ENCODE data around the gene FBXO2. TPM values are rescaled to one million over a fixed set of nuclear protein-coding genes. Genes with fewer than 3 reads are reported as not detected.
A peak's percentile ranks its signal among the peaks of the same experiment; 100 is the strongest.
"Not testable (repeated sequence)": the region's sequence is repeated elsewhere in the genome, so short reads cannot be mapped to it uniquely, and the experiment has no call there.

FBXO2 gene
- total RNA-seq, 8 experiments from 2014 or later, result 0.42 to 7.6 (median 2.1) TPM

GRCh38 chr1:11613347-11613746 is 40.9 kb downstream of the FBXO2 start:
- in situ Hi-C loops (cut with MboI; ENCODE audit: low pct_unique_long_range_greater_than_20kb in 2 of 9, low sequenced_read_pairs in 9 of 9, unreplicated experiment in 9 of 9), result no loop called here
- no peak for ATAC-seq (replicated peaks in 6 of 8)
- 10 to 100% (median 66%) methylated on average over 1 to 5 of the region's 5 CpGs; no CpG with 5 or more reads in 1 of the 10 experiments for WGBS, 10 experiments

GRCh38 chr1:11611638-11612327 is 42.4 kb downstream of the FBXO2 start:
- Histone ChIP-seq H3K27ac (no peak overlapping the region), H3K4me3 (no peak overlapping the region), H3K4me1 (replicated peaks in 1 of 2) (peaks cover 0 to 8% of the 10 kb centered on the region in 2 donors)
- ATAC-seq (replicated peaks in 6 of 8), result peak in 5 of 8 experiments; percentile 28 to 61 (median 50)
- in situ Hi-C loops (cut with MboI; ENCODE audit: low pct_unique_long_range_greater_than_20kb in 2 of 9, low sequenced_read_pairs in 9 of 9, unreplicated experiment in 9 of 9), result no loop called here
- WGBS, 10 experiments, result 0 to 100% (median 62%) methylated on average over 1 to 6 of the region's 7 CpGs; no CpG with 5 or more reads in 4 of the 10 experiments

More at GRCh38 chr1:11613347-11613746, 40.9 kb downstream of the FBXO2 start:
- Histone ChIP-seq H3K27ac (no peak overlapping the region), H3K4me3 (no peak overlapping the region), H3K4me1 (replicated peaks in 1 of 2) (peaks cover 0 to 8% of the 10 kb centered on the region in 2 donors)

DNA sequence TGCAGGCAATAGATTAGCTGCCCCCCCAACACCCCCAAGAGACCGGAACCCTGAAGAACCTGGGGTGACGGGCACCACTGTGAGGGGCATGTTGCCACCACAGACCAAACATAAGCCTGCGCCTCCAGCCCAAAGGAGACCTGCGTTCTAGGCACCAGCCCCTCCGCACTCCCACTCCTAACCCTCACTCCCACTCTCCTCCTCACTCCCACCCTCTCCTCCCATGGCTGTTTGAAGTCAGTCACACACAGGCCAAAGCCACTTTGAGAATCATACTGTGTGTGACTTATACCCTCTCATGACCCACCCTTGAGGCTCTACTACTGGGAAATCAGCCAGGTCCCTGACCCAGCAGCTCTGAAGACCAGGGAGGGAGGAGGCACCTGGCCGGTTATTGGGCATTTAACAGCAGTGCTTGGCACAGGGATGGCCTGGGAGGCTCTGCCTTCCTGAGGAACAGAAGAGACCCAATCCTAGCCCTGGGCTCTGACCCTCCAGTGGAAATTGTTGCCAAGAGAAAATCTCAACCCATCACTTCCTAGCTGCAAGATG is 43.5 kb downstream of the FBXO2 start:
- H3K4me1 ChIP-seq (replicated peaks in 1 of 2), result peaks cover 0 to 8% of the 10 kb centered on the region in 2 donors
- 0 to 60% (median 55%) methylated on average over 1 to 5 of the region's 6 CpGs; no CpG with 5 or more reads in 6 of the 10 experiments for WGBS, 10 experiments
- in situ Hi-C loops (cut with MboI; ENCODE audit: low pct_unique_long_range_greater_than_20kb in 2 of 9, low sequenced_read_pairs in 9 of 9, unreplicated experiment in 9 of 9), result no loop called here
- ATAC-seq (replicated peaks in 6 of 8), result no peak
- no peak overlapping the region for H3K27ac ChIP-seq
- no peak overlapping the region for H3K4me3 ChIP-seq

- ATAC-seq (replicated peaks in 6 of 8); H3K27ac ChIP-seq; H3K4me3 ChIP-seq; in situ Hi-C loops (cut with MboI; ENCODE audit: low pct_unique_long_range_greater_than_20kb in 2 of 9, low sequenced_read_pairs in 9 of 9, unreplicated experiment in 9 of 9); H3K4me1 ChIP-seq (replicated peaks in 1 of 2): not testable (repeated sequence)
- WGBS, 10 experiments, result no CpG with 5 or more reads among the region's 13 CpGs
Measured at GRCh38 chr1:11609378-11609777, 44.9 kb downstream of the FBXO2 start.

DNA sequence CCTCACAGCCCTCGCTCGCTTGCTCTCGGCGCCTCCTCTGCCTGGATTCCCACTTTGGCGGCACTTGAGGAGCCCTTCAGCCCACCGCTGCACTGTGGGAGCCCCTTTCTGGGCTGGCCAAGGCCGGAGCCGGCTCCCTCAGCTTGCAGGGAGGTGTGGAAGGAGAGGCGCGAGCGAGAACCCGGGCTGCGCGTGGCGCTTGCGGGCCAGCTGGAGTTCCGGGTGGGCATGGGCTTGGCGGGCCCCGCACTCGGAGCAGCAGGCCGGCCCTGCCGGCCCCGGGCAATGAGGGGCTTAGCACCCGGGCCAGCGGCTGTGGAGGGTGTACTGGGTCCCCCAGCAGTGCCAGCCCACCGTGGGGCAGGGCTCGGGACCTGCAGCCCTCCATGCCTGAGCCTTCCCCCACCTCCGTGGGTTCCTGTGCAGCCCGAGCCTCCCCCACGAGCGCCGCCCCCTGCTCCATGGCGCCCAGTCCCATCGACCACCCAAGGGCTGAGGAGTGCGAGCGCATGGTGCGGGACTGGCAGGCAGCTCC is 45.6 kb downstream of the FBXO2 start:
- H3K27ac ChIP-seq; in situ Hi-C loops (cut with MboI; ENCODE audit: low pct_unique_long_range_greater_than_20kb in 2 of 9, low sequenced_read_pairs in 9 of 9, unreplicated experiment in 9 of 9); H3K4me1 ChIP-seq (replicated peaks in 1 of 2); ATAC-seq (replicated peaks in 6 of 8); H3K4me3 ChIP-seq: not testable (repeated sequence)
- 92 to 96% methylated on average over 7 to 13 of the region's 37 CpGs; no CpG with 5 or more reads in 8 of the 10 experiments for WGBS, 10 experiments

DNA sequence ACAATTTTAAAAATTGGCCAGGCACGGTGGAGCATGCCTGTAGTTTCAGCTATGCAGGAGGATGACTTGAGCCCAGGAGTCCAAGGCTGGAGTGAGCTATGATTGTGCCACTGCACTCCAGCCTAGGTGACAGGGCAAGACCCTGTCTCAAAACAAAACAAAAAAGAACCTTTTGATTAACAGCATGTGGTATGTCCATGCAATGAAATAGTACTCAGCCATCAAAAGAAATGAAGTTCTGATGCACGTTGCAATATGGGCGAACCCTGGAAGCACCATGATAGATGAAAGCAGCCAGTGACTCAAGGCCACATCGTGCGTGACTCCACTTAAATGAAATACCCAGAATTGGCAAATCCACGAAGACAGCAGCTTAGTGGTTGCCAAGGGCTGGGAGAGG is 47.5 kb downstream of the FBXO2 start:
- Histone ChIP-seq H3K27ac (no peak overlapping the region), H3K4me1 (replicated peaks in 1 of 2) (peaks cover 0 to 3% of the 10 kb centered on the region in 2 donors), H3K4me3 (no peak overlapping the region)
- ATAC-seq (replicated peaks in 6 of 8), result no peak
- WGBS, 10 experiments, result 20 to 94% (median 75%) methylated on average over 1 to 6 of the region's 6 CpGs; no CpG with 5 or more reads in 1 of the 10 experiments
- in situ Hi-C loops (cut with MboI; ENCODE audit: low pct_unique_long_range_greater_than_20kb in 2 of 9, low sequenced_read_pairs in 9 of 9, unreplicated experiment in 9 of 9), result no loop called here

GRCh38 chr1:11602981-11603380 is 51.2 kb downstream of the FBXO2 start:
- 11 to 88% (median 67%) methylated on average over 1 to 4 of the region's 5 CpGs; no CpG with 5 or more reads in 1 of the 10 experiments for WGBS, 10 experiments
- H3K4me1 ChIP-seq (replicated peaks in 1 of 2), result peaks cover 3 to 15% of the 10 kb centered on the region in 2 donors
- H3K27ac ChIP-seq, result no peak overlapping the region
- in situ Hi-C loops (cut with MboI; ENCODE audit: low pct_unique_long_range_greater_than_20kb in 2 of 9, low sequenced_read_pairs in 9 of 9, unreplicated experiment in 9 of 9), result no loop called here
- H3K4me3 ChIP-seq, result no peak overlapping the region
- ATAC-seq (replicated peaks in 6 of 8), result no peak

DNA sequence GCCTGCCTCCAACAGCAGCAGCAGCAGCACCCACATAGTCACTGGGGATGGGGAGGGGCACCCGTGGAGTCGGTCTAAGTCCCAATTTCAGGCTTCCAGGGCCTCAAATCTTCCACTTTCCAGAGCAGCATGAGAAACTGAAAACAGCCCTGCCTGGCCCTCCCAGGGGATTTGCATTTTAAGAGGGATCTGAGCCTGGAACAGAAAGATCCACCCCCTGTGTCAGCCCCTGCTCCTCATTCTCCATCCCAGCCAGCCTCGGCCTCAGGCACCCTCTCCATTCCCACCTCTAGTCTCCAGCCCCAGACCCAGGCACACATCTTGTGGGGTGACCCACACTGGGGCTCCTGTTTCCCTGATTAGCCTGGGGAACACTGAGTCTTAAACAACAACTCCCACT is 51.8 kb downstream of the FBXO2 start:
- Histone ChIP-seq H3K4me1 (replicated peaks in 1 of 2) (peaks cover 9 to 15% of the 10 kb centered on the region in 2 donors), H3K4me3 (no peak overlapping the region), H3K27ac (no peak overlapping the region)
- WGBS, 10 experiments, result 0 to 50% methylated on average over 2 of the region's 3 CpGs; no CpG with 5 or more reads in 8 of the 10 experiments
- peak in 1 of 8 experiments; percentile 8 for ATAC-seq (replicated peaks in 6 of 8)
- in situ Hi-C loops (cut with MboI; ENCODE audit: low pct_unique_long_range_greater_than_20kb in 2 of 9, low sequenced_read_pairs in 9 of 9, unreplicated experiment in 9 of 9), result no loop called here

- 0 to 89% (median 45%) methylated on average over 1 to 7 of the region's 7 CpGs for WGBS, 10 experiments
Measured at GRCh38 chr1:11600836-11601235, 53.4 kb downstream of the FBXO2 start.

GRCh38 chr1:11599891-11600576 is 54.2 kb downstream of the FBXO2 start:
- Histone ChIP-seq H3K27ac (no peak overlapping the region), H3K4me1 (replicated peaks in 1 of 2) (peaks cover 10 to 15% of the 10 kb centered on the region in 2 donors), H3K4me3 (no peak overlapping the region)
- ATAC-seq (replicated peaks in 6 of 8), result no peak
- 0 to 74% (median 39%) methylated on average over 1 to 5 of the region's 6 CpGs for WGBS, 10 experiments
- in situ Hi-C loops (cut with MboI; ENCODE audit: low pct_unique_long_range_greater_than_20kb in 2 of 9, low sequenced_read_pairs in 9 of 9, unreplicated experiment in 9 of 9), result no loop called here

More at GRCh38 chr1:11600836-11601235, 53.4 kb downstream of the FBXO2 start:
- Histone ChIP-seq H3K4me3 (no peak overlapping the region), H3K27ac (no peak overlapping the region), H3K4me1 (replicated peaks in 1 of 2) (peaks cover 10 to 15% of the 10 kb centered on the region in 2 donors)
- peak in 1 of 8 experiments; percentile 55 for ATAC-seq (replicated peaks in 6 of 8)
- in situ Hi-C loops (cut with MboI; ENCODE audit: low pct_unique_long_range_greater_than_20kb in 2 of 9, low sequenced_read_pairs in 9 of 9, unreplicated experiment in 9 of 9), result no loop called here

GRCh38 chr1:11598461-11598860 is 55.8 kb downstream of the FBXO2 start:
- 68 to 86% (median 84%) methylated on average over 2 to 4 of the region's 5 CpGs; no CpG with 5 or more reads in 7 of the 10 experiments for WGBS, 10 experiments
- ATAC-seq (replicated peaks in 6 of 8), result no peak
- Histone ChIP-seq H3K4me1 (replicated peaks in 1 of 2) (peaks cover 10 to 15% of the 10 kb centered on the region in 2 donors), H3K4me3 (no peak overlapping the region), H3K27ac (peak overlapping the region in 1 of 2 donors; percentile 63)
- in situ Hi-C loops (cut with MboI; ENCODE audit: low pct_unique_long_range_greater_than_20kb in 2 of 9, low sequenced_read_pairs in 9 of 9, unreplicated experiment in 9 of 9), result no loop called here
